IPS-20b (cell line): ENCODE measurements around the gene TMA7.

Source experiments
- H3K27ac ChIP-seq: one replicate; pipeline ENCODE4 v1.5.1; 2013; ENCODE audit warnings: low read length
- H3K27me3 ChIP-seq: 2 replicates; pipeline ENCODE4 v1.6.1; 2013; ENCODE audit warnings: mild to moderate bottlenecking, low read length, inconsistent platforms; ENCODE audit not compliant: insufficient read depth
- H3K36me3 ChIP-seq: 2 replicates; pipeline ENCODE4 v1.6.1; 2013; ENCODE audit warnings: low read depth, mild to moderate bottlenecking, inconsistent platforms, low read length, moderate library complexity; ENCODE audit not compliant: insufficient read depth
- H3K4me1 ChIP-seq: 2 replicates; pipeline ENCODE4 v1.6.1; 2013; ENCODE audit warnings: mild to moderate bottlenecking, control low read depth, inconsistent platforms, low read length, moderate library complexity; ENCODE audit not compliant: insufficient read depth
- H3K4me3 ChIP-seq: 2 replicates; pipeline ENCODE4 v1.5.1; 2013; ENCODE audit warnings: mild to moderate bottlenecking, low read length, inconsistent platforms
- H3K9ac ChIP-seq: 2 replicates; pipeline ENCODE4 v1.6.1; 2013; ENCODE audit warnings: low read depth, mild to moderate bottlenecking, inconsistent platforms, low read length, moderate library complexity
- H3K9me3 ChIP-seq: 2 replicates; pipeline ENCODE4 v1.6.1; 2013; ENCODE audit warnings: mild to moderate bottlenecking, low read depth, low read length, inconsistent platforms; ENCODE audit not compliant: insufficient read depth

TMA7 gene

DNA sequence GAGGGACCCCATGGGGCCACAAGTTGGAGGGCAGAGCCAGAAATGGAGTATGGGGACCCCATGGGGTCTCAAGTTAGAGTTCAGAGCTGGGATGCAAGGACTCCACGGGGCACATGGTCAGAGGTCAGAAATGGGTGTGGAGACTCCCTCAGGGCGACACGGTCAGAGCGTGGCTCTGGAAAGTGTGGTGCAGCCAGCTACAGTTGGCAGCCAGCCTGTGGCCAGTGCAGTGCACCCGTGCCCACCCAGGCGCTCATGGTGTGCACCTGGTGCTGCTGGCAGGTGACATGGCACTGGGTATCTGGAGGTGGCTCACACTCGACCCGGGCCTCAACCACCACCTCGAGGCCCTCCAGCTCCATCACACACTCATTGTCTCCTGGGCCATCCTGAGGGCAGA lies 21.4 kb upstream of the TMA7 start:
- no peaks in the 10 kb centered on the region for H3K4me1 ChIP-seq
- no peaks in the 10 kb centered on the region for H3K27me3 ChIP-seq
- no peak overlapping the region for H3K9ac ChIP-seq
- peaks cover 99% of the 10 kb centered on the region for H3K36me3 ChIP-seq
- no peak overlapping the region for H3K4me3 ChIP-seq
- no peak overlapping the region for H3K27ac ChIP-seq
- no peaks in the 10 kb centered on the region for H3K9me3 ChIP-seq

DNA sequence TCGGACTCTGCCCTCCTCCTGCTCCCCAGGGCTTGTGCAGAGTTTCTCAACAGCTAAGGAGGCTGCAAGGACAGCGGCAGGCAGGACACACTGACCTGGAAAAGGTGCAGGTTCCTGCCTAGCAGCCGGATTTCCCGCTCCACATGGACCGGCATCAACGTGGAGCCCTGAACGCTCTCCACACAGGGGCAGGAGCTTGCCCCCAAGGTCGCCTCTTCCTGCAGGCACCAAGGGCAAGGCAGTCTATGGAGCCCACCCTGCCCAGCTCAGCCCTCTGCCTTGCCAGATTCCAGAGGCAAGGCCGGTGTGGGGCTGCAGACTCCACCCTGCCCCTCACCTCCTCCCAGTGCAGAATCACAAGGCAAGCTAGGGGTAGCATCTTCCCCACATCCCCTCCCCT lies 20.9 kb upstream of the TMA7 start:
- H3K36me3 ChIP-seq: peaks cover 99% of the 10 kb centered on the region
- no peaks in the 10 kb centered on the region for H3K4me1 ChIP-seq
- H3K9ac ChIP-seq: no peak overlapping the region
- H3K4me3 ChIP-seq: no peak overlapping the region
- no peaks in the 10 kb centered on the region for H3K9me3 ChIP-seq
- H3K27ac ChIP-seq: no peak overlapping the region
- no peaks in the 10 kb centered on the region for H3K27me3 ChIP-seq

DNA sequence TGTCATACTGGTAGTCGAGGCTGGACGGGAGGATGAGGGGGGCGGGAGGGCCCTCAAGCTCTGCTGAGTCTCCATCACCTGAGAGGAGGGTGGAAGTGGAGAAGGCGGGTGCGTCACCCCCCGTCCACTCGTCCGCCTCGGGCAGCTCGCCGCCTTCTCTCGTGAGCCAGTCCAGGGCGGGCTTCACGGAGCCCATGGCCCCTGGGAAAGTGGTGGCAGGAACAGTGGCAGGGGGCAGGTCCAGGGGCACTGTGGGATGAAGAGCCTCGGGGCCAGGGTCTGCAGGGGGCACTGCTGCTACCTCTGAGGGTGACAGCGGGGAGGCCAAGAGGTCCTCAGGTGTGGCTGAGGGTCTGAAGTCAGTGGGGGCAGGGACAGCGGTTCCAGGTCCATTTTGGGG lies 20.5 kb upstream of the TMA7 start:
- Histone ChIP-seq H3K27ac (no peak overlapping the region), H3K4me1 (no peaks in the 10 kb centered on the region), H3K27me3 (no peaks in the 10 kb centered on the region), H3K9me3 (no peaks in the 10 kb centered on the region), H3K36me3 (peaks cover 99% of the 10 kb centered on the region), H3K4me3 (no peak overlapping the region), H3K9ac (no peak overlapping the region)

- H3K36me3 ChIP-seq: peaks cover 95% of the 10 kb centered on the region
Measured at GRCh38 chr3:48420561-48420960, 19.5 kb upstream of the TMA7 start.

GRCh38 chr3:48422272-48422671 lies 17.8 kb upstream of the TMA7 start:
- Histone ChIP-seq H3K9me3 (no peaks in the 10 kb centered on the region), H3K4me1 (no peaks in the 10 kb centered on the region; the same call in 1 of the 2 replicates)

More at GRCh38 chr3:48420561-48420960, 19.5 kb upstream of the TMA7 start:
- Histone ChIP-seq H3K9ac (no peak overlapping the region), H3K4me1 (no peaks in the 10 kb centered on the region), H3K27ac (no peak overlapping the region), H3K27me3 (no peaks in the 10 kb centered on the region), H3K9me3 (no peaks in the 10 kb centered on the region), H3K4me3 (no peak overlapping the region)

DNA sequence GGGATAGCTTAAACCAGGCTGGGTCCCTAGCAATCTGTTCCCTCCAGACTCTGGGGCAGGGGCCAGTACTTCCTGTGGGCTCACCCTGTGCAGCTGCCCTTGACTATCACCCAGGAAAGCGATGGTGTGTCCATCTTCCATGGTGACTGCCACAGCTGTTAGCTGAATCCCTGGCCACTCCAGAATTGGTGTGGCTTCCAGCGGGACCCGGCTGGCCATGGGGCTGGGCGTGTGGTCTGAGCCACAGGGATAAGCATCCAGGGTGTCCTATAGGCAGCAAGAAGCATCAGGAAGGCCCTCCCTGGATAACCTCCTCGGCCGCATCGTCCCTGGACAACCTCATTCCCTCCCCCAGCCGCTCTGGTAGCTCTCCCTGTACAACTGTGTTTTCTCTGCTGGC lies 17.4 kb upstream of the TMA7 start:
- H3K27ac ChIP-seq: no peak overlapping the region
- no peak overlapping the region for H3K9ac ChIP-seq
- peaks cover 4% of the 10 kb centered on the region; the same call in 1 of the 2 replicates for H3K4me1 ChIP-seq
- peaks cover 81% of the 10 kb centered on the region for H3K36me3 ChIP-seq
- no peaks in the 10 kb centered on the region for H3K27me3 ChIP-seq
- H3K4me3 ChIP-seq: no peak overlapping the region
- no peaks in the 10 kb centered on the region for H3K9me3 ChIP-seq

More at GRCh38 chr3:48422272-48422671, 17.8 kb upstream of the TMA7 start:
- Histone ChIP-seq H3K27me3 (no peaks in the 10 kb centered on the region), H3K9ac (no peak overlapping the region), H3K4me3 (no peak overlapping the region), H3K27ac (no peak overlapping the region), H3K36me3 (peaks cover 83% of the 10 kb centered on the region)

DNA sequence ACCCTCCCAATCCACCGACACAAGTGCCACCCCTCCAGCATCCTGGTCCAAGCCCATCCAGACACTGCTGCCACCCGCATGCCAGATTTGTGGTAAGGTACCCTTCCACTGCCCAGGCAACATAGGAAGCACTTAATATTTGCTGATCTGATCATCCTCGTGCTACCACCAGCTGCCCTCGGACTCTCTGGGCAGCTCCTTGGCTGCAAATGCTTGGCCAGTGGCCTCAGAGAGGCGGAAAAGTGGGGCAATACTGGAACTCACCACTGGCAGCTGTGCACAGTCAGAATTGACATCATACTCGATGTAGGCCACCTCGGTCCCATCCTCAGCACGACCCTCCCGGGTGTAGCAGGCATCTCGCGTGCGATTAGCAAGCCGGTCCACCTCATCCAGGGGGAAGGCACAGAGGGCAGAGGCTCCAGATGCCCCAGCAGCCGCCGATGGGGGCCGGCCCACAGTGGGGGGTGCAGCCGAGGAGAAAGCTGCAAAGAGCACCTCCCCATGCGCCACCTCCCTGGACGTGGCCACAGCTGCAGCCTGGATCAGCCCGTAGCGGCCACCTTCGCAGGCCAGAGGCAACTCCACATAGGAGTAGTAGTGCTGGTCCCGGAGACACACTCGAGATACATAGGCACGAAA lies 16.7 kb upstream of the TMA7 start:
- peaks cover 8% of the 10 kb centered on the region; the same call in 1 of the 2 replicates for H3K4me1 ChIP-seq
- H3K9ac ChIP-seq: no peak overlapping the region
- no peaks in the 10 kb centered on the region for H3K9me3 ChIP-seq
- no peak overlapping the region for H3K27ac ChIP-seq
- no peak overlapping the region for H3K4me3 ChIP-seq
- no peaks in the 10 kb centered on the region for H3K27me3 ChIP-seq
- H3K36me3 ChIP-seq: peaks cover 74% of the 10 kb centered on the region

DNA sequence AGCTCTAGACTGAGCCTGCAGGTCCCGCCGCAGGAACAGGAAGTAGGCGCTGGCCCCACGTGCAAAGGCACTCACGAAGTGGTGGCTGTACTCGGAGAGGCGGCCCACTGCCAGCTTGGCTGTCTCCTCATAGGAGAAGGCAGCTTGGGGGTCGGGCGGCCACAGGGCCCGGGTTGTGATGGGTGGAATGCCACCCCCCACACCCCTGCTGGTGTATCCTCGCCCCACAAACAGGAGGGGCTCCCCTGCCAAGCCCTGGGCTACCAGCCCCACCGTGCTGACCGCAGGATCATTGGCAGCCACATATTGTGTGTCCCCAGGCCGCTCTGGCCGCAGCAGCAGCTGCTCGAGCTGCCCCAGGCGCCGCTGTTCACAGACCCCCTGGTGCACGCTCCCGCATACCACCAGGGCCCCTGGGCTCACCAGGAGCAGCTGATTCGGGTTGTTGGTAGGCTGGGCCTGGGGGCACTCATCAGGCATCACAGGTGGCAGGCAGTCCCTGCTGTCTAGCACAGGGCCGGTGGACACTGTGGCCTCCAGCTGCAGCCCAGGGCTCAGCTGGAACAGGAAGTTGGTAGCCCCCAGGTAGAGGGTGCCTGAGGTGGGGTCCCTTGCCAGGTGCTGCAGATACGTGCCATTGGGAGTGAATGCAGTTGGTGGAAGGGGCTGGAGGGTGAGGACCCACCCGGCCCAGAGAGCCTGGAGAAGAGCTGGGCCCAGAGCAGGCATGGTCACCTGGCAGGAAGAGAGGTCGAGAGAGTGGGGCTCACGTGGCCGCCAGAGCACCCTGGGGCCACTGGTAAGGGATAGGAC lies 16.0 kb upstream of the TMA7 start:
- Histone ChIP-seq H3K9me3 (no peaks in the 10 kb centered on the region), H3K36me3 (peaks cover 67% of the 10 kb centered on the region), H3K4me3 (no peak overlapping the region), H3K27me3 (no peaks in the 10 kb centered on the region), H3K27ac (no peak overlapping the region), H3K9ac (no peak overlapping the region), H3K4me1 (peaks cover 8% of the 10 kb centered on the region; the same call in 1 of the 2 replicates)

GRCh38 chr3:48425281-48425812 lies 14.7 kb upstream of the TMA7 start:
- peak overlapping the region; percentile 30; the same call in 1 of the 2 replicates for H3K9ac ChIP-seq
- H3K27ac ChIP-seq: no peak overlapping the region
- H3K9me3 ChIP-seq: no peaks in the 10 kb centered on the region
- H3K27me3 ChIP-seq: no peaks in the 10 kb centered on the region
- H3K36me3 ChIP-seq: peaks cover 54% of the 10 kb centered on the region
- peaks cover 10% of the 10 kb centered on the region; the same call in 1 of the 2 replicates for H3K4me1 ChIP-seq
- H3K4me3 ChIP-seq: no peak overlapping the region

- H3K9ac ChIP-seq: peak overlapping the region; percentile 30; the same call in 1 of the 2 replicates
- H3K27me3 ChIP-seq: no peaks in the 10 kb centered on the region
- H3K27ac ChIP-seq: no peak overlapping the region
- H3K4me3 ChIP-seq: no peak overlapping the region
- H3K9me3 ChIP-seq: no peaks in the 10 kb centered on the region
- peaks cover 19% of the 10 kb centered on the region; the same call in 1 of the 2 replicates for H3K4me1 ChIP-seq
- H3K36me3 ChIP-seq: peaks cover 48% of the 10 kb centered on the region
Measured at GRCh38 chr3:48426401-48426909, 13.6 kb upstream of the TMA7 start.

DNA sequence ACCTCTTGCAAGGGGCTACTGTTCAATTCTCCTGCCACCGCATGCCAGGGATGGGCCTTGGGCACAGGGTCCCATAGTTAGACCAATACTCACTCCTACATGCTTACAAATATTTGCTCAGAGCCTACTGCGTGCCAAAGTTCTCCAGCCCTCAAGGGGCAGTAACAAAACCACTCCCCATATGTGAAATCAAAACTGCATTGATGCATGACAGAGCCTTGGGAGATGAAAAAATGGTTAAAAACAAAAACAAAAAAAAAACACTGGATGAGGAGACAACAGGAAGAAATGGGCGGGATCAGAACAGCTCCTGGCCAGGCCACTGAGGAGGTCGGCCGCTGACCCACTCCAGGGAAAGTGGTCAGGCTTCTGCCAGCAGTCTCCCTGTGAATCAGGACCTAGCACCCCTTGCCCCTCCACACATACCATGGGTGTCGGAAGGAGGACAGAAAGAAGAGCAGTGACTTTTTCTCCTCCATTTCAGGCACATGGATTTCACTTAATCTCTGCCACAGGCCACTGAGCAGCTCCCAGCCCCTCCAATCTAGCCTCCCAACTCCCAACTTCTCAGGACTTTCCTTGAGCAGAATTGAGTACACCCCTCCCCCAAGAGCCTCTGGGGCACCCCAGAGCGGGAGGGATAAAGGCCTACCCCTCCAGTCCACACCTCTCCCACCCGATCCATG lies 13.0 kb upstream of the TMA7 start:
- H3K27me3 ChIP-seq: no peaks in the 10 kb centered on the region
- H3K27ac ChIP-seq: no peak overlapping the region
- peak overlapping the region; percentile 84; the same call in 1 of the 2 replicates for H3K4me3 ChIP-seq
- no peaks in the 10 kb centered on the region for H3K9me3 ChIP-seq
- peak overlapping the region; percentile 84; the same call in 1 of the 2 replicates for H3K9ac ChIP-seq
- peaks cover 19% of the 10 kb centered on the region; the same call in 1 of the 2 replicates for H3K4me1 ChIP-seq
- peaks cover 49% of the 10 kb centered on the region for H3K36me3 ChIP-seq
